Activated T-helper 17 cell treated with anti-CD3 and anti-CD28 coated beads, Interleukin-2, amount 50 U/mL, for 72 hours (primary cell): ENCODE measurements around the gene LYPLAL1. TPM values are rescaled to one million over a fixed set of nuclear protein-coding genes. Genes with fewer than 3 reads are reported as not detected.

ENCODE experiments used
- ATAC-seq: fragments of 150-1000 bp; cut with Tn5 transposase; replicated peaks from 2 replicates; pipeline ENCODE4 v1.10.0; 2021; ENCODE audit warnings: mild to moderate bottlenecking, moderate library complexity
- H3K27ac Mint-ChIP-seq: one replicate; pipeline ENCODE4 v1.8.0; 2022; ENCODE audit warnings: mixed read lengths
- H3K27me3 Mint-ChIP-seq: one replicate; pipeline ENCODE4 v1.8.0; 2022; ENCODE audit warnings: mixed read lengths
- H3K36me3 Mint-ChIP-seq: one replicate; pipeline ENCODE4 v1.8.0; 2022; ENCODE audit warnings: low read depth, mild to moderate bottlenecking, mixed read lengths
- H3K4me1 Mint-ChIP-seq: one replicate; pipeline ENCODE4 v1.8.0; 2022; ENCODE audit warnings: mixed read lengths
- H3K4me3 Mint-ChIP-seq: one replicate; pipeline ENCODE4 v1.8.0; 2022; ENCODE audit warnings: mild to moderate bottlenecking, mixed read lengths
- H3K9me3 Mint-ChIP-seq: one replicate; pipeline ENCODE4 v1.8.0; 2022; ENCODE audit warnings: mixed read lengths
- total RNA-seq, 2 donors: library from RNA; stranded (reverse); gene quantifications; one replicate each; pipeline ENCODE4 v1.2.3, GENCODE V29; 2022

The LYPLAL1 gene
- total RNA-seq: 10 to 100 TPM; 22.7 to 33.5 TPM

- Mint-ChIP-seq H3K27ac (peak within 1 kb of the TSS; percentile 97), H3K36me3 (peaks cover 23% of the 10 kb centered on the region), H3K9me3 (peaks cover 3% of the 10 kb centered on the region), H3K27me3 (no peaks in the 10 kb centered on the region), H3K4me3 (peak within 1 kb of the TSS; percentile 97), H3K4me1 (peaks cover 23% of the 10 kb centered on the region)
- ATAC-seq: peak; percentile 93
These were observed at the start of gene LYPLAL1 for GRCh38 chr1:219173758-219174459. TSS of gene LYPLAL1 (plus strand) at chr1:219173878. CDS start at chr1:219173891, 13 bp downstream.

- Mint-ChIP-seq H3K4me1 (no peaks in the 10 kb centered on the region), H3K9me3 (no peaks in the 10 kb centered on the region), H3K4me3 (no peak overlapping the region), H3K27ac (no peak overlapping the region), H3K27me3 (peaks cover 12% of the 10 kb centered on the region), H3K36me3 (no peaks in the 10 kb centered on the region)
- no peak for ATAC-seq
These were observed 49.5 kb upstream of the LYPLAL1 start for GRCh38 chr1:219124163-219124562.

GRCh38 chr1:219125342-219125741 is 48.3 kb upstream of the LYPLAL1 start:
- Mint-ChIP-seq H3K27ac (no peak overlapping the region), H3K36me3 (no peaks in the 10 kb centered on the region), H3K4me3 (no peak overlapping the region), H3K27me3 (peaks cover 12% of the 10 kb centered on the region), H3K9me3 (no peaks in the 10 kb centered on the region), H3K4me1 (no peaks in the 10 kb centered on the region)
- ATAC-seq: no peak

GRCh38 chr1:219126377-219126776 is 47.3 kb upstream of the LYPLAL1 start:
- H3K27me3 Mint-ChIP-seq: peaks cover 12% of the 10 kb centered on the region
- no peak for ATAC-seq
- H3K9me3 Mint-ChIP-seq: no peaks in the 10 kb centered on the region
- H3K36me3 Mint-ChIP-seq: no peaks in the 10 kb centered on the region
- H3K27ac Mint-ChIP-seq: no peak overlapping the region
- no peaks in the 10 kb centered on the region for H3K4me1 Mint-ChIP-seq
- no peak overlapping the region for H3K4me3 Mint-ChIP-seq

- ATAC-seq: no peak
- H3K9me3 Mint-ChIP-seq: no peaks in the 10 kb centered on the region
These were observed 44.7 kb upstream of the LYPLAL1 start for GRCh38 chr1:219128957-219129356.

GRCh38 chr1:219130366-219130935 is 43.2 kb upstream of the LYPLAL1 start:
- Mint-ChIP-seq H3K4me1 (no peaks in the 10 kb centered on the region), H3K4me3 (no peak overlapping the region), H3K9me3 (no peaks in the 10 kb centered on the region), H3K27ac (no peak overlapping the region), H3K36me3 (no peaks in the 10 kb centered on the region), H3K27me3 (peaks cover 12% of the 10 kb centered on the region)
- ATAC-seq: no peak

More at GRCh38 chr1:219128957-219129356, 44.7 kb upstream of the LYPLAL1 start:
- no peaks in the 10 kb centered on the region for H3K4me1 Mint-ChIP-seq
- no peaks in the 10 kb centered on the region for H3K36me3 Mint-ChIP-seq
- no peak overlapping the region for H3K27ac Mint-ChIP-seq
- peaks cover 12% of the 10 kb centered on the region for H3K27me3 Mint-ChIP-seq
- H3K4me3 Mint-ChIP-seq: no peak overlapping the region

GRCh38 chr1:219132939-219133338 is 40.7 kb upstream of the LYPLAL1 start:
- Mint-ChIP-seq H3K27me3 (no peaks in the 10 kb centered on the region), H3K4me1 (no peaks in the 10 kb centered on the region), H3K36me3 (no peaks in the 10 kb centered on the region), H3K27ac (no peak overlapping the region), H3K4me3 (no peak overlapping the region), H3K9me3 (no peaks in the 10 kb centered on the region)
- ATAC-seq: no peak

GRCh38 chr1:219138747-219139146 is 34.9 kb upstream of the LYPLAL1 start:
- Mint-ChIP-seq H3K27ac (no peak overlapping the region), H3K4me3 (no peak overlapping the region), H3K27me3 (no peaks in the 10 kb centered on the region), H3K9me3 (no peaks in the 10 kb centered on the region), H3K4me1 (no peaks in the 10 kb centered on the region), H3K36me3 (no peaks in the 10 kb centered on the region)
- ATAC-seq: no peak

- Mint-ChIP-seq H3K27me3 (no peaks in the 10 kb centered on the region), H3K4me3 (no peak overlapping the region), H3K9me3 (no peaks in the 10 kb centered on the region), H3K27ac (no peak overlapping the region), H3K36me3 (no peaks in the 10 kb centered on the region), H3K4me1 (no peaks in the 10 kb centered on the region)
- no peak for ATAC-seq
These were observed 33.3 kb upstream of the LYPLAL1 start for GRCh38 chr1:219140303-219140877.

GRCh38 chr1:219143735-219144134 is 29.9 kb upstream of the LYPLAL1 start:
- H3K36me3 Mint-ChIP-seq: no peaks in the 10 kb centered on the region
- peaks cover 3% of the 10 kb centered on the region for H3K27me3 Mint-ChIP-seq
- no peak overlapping the region for H3K27ac Mint-ChIP-seq

GRCh38 chr1:219144658-219145315 is 28.9 kb upstream of the LYPLAL1 start:
- Mint-ChIP-seq H3K4me1 (no peaks in the 10 kb centered on the region), H3K27me3 (peaks cover 5% of the 10 kb centered on the region), H3K27ac (no peak overlapping the region), H3K9me3 (no peaks in the 10 kb centered on the region), H3K4me3 (no peak overlapping the region), H3K36me3 (no peaks in the 10 kb centered on the region)
- ATAC-seq: no peak

More at GRCh38 chr1:219143735-219144134, 29.9 kb upstream of the LYPLAL1 start:
- Mint-ChIP-seq H3K4me1 (no peaks in the 10 kb centered on the region), H3K4me3 (no peak overlapping the region), H3K9me3 (no peaks in the 10 kb centered on the region)
- ATAC-seq: no peak

GRCh38 chr1:219147571-219148019 is 26.1 kb upstream of the LYPLAL1 start:
- H3K4me3 Mint-ChIP-seq: no peak overlapping the region
- no peaks in the 10 kb centered on the region for H3K4me1 Mint-ChIP-seq
- H3K27ac Mint-ChIP-seq: no peak overlapping the region
- H3K36me3 Mint-ChIP-seq: no peaks in the 10 kb centered on the region
- H3K27me3 Mint-ChIP-seq: peaks cover 16% of the 10 kb centered on the region
- ATAC-seq: no peak
- H3K9me3 Mint-ChIP-seq: no peaks in the 10 kb centered on the region

GRCh38 chr1:219149009-219149577 is 24.6 kb upstream of the LYPLAL1 start:
- Mint-ChIP-seq H3K4me3 (no peak overlapping the region), H3K4me1 (no peaks in the 10 kb centered on the region), H3K9me3 (no peaks in the 10 kb centered on the region), H3K27ac (no peak overlapping the region), H3K36me3 (no peaks in the 10 kb centered on the region), H3K27me3 (peaks cover 16% of the 10 kb centered on the region)
- no peak for ATAC-seq

- H3K36me3 Mint-ChIP-seq: no peaks in the 10 kb centered on the region
- no peak for ATAC-seq
- peaks cover 16% of the 10 kb centered on the region for H3K27me3 Mint-ChIP-seq
- no peak overlapping the region for H3K4me3 Mint-ChIP-seq
- H3K27ac Mint-ChIP-seq: no peak overlapping the region
- no peaks in the 10 kb centered on the region for H3K4me1 Mint-ChIP-seq
- H3K9me3 Mint-ChIP-seq: no peaks in the 10 kb centered on the region
These were observed 23.7 kb upstream of the LYPLAL1 start for GRCh38 chr1:219149953-219150352.
